ENCODE data around the gene PLAAT4. TPM values are rescaled to one million over a fixed set of nuclear protein-coding genes. Genes with fewer than 3 reads are reported as not detected.
A peak's percentile ranks its signal among the peaks of the same experiment; 100 is the strongest.
"Not testable (repeated sequence)": the region's sequence is repeated elsewhere in the genome, so short reads cannot be mapped to it uniquely, and the experiment has no call there.

Gene PLAAT4
- total RNA-seq, 2 experiments from 2014 or later = 1.3 to 6.8 TPM

DNA sequence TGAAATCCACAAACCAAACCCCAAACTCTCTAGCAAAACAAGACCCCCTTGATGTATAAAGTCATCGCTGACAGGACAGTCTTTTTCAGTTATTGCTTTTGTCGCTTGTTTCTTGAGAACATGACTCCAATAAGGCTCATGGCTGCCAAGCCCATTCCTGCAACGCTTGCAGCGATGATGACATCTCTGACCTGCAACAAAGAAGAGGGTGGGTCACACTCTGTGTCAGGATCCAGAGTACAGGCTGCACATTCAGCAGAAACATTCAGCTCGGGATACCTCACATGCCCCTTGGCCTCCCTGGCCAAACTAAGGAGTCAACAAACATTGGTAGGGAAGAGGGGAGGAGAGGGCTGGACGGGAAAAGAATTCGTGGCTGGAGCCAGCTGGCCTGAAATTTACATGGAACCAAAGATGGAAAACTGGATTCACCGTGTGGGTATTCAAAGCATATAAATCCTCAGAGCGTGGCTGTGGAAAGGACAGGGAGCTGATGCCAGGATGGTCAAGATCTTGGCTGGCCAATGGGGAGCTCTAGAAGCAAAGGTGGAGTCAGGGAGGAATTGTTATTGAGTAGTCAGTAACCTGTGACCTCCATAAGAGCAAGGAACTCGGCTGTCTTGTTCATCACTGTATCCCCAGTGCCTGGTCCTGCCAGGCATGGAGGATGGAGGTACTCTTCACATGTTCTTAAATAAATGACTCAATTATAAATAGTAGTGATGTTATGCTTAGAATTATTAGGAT, 38.4 kb downstream of the PLAAT4 start:
- no peaks in the 10 kb centered on the region for H3K9me2 ChIP-seq (ENCODE audit: insufficient read depth, low read length)
- H3K4me2 ChIP-seq (ENCODE audit: low read length) = peak overlapping the region; percentile 60
- no peaks in the 10 kb centered on the region for H4K20me1 ChIP-seq (ENCODE audit: insufficient read depth, low read length)
- CTCF ChIA-PET (ENCODE audit: unreplicated experiment) = no interaction called here
- no peak for DNase-seq (ENCODE audit: low spot score)
- peak overlapping the region; percentile 42 for H3K4me3 ChIP-seq (ENCODE audit: low read depth, low read length, poor library complexity, severe bottlenecking)
- no peaks in the 10 kb centered on the region for H3K79me2 ChIP-seq (ENCODE audit: insufficient read depth, low read depth, low read length)
- peaks cover 40% of the 10 kb centered on the region for H3K4me1 ChIP-seq (ENCODE audit: insufficient read depth, low read length, poor library complexity, severe bottlenecking)
- intact Hi-C loops (cut with micrococcal nuclease; ENCODE audit: unreplicated experiment) = no loop called here
- TF ChIP-seq, protein P1, sequence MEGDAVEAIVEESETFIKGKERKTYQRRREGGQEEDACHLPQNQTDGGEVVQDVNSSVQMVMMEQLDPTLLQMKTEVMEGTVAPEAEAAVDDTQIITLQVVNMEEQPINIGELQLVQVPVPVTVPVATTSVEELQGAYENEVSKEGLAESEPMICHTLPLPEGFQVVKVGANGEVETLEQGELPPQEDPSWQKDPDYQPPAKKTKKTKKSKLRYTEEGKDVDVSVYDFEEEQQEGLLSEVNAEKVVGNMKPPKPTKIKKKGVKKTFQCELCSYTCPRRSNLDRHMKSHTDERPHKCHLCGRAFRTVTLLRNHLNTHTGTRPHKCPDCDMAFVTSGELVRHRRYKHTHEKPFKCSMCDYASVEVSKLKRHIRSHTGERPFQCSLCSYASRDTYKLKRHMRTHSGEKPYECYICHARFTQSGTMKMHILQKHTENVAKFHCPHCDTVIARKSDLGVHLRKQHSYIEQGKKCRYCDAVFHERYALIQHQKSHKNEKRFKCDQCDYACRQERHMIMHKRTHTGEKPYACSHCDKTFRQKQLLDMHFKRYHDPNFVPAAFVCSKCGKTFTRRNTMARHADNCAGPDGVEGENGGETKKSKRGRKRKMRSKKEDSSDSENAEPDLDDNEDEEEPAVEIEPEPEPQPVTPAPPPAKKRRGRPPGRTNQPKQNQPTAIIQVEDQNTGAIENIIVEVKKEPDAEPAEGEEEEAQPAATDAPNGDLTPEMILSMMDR (conservative IDR thresholded peaks at IDR 0.05; ENCODE audit: low read length) = no peak
- no peak for TF ChIP-seq EZH2phosphoT487 (IDR thresholded peaks at IDR 0.05; ENCODE audit: borderline replicate concordance, low read depth, low read length)
- POLR2A ChIA-PET = interaction anchor here (0.9 kb wide), 1 partner anchor 8 kb away, joined by 3 read pairs; no protein-coding TSS in a partner anchor
- BruUV-seq (replicated peaks) = no TSS peak
- no peak overlapping the region for H3K27ac ChIP-seq (ENCODE audit: low read depth, low read length, poor library complexity, severe bottlenecking)
- peak overlapping the region; percentile 97 for H2AFZ ChIP-seq (ENCODE audit: low read length)
- H3K36me3 ChIP-seq (ENCODE audit: insufficient read depth, low read length) = no peaks in the 10 kb centered on the region
- no peaks in the 10 kb centered on the region for H3K9me3 ChIP-seq (ENCODE audit: low read length)

DNA sequence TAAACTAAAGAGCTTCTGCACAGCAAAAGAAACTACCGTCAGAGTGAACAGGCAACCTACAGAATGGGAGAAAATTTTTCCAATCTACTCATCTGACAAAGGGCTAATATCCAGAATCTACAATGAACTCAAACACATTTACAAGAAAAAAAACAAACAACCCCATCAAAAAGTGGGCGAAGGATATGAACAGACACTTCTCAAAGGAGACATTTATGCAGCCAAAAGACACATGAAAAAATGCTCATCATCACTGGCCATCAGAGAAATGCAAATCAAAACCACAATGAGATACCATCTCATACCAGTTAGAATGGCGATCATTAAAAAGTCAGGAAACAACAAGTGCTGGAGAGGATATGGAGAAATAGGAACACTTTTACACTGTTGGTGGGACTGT, 42.3 kb downstream of the PLAAT4 start:
- H4K20me1 ChIP-seq (ENCODE audit: insufficient read depth, low read length); H3K79me2 ChIP-seq (ENCODE audit: insufficient read depth, low read depth, low read length); H3K4me3 ChIP-seq (ENCODE audit: low read depth, low read length, poor library complexity, severe bottlenecking); H3K9me2 ChIP-seq (ENCODE audit: insufficient read depth, low read length); H3K9me3 ChIP-seq (ENCODE audit: low read length); CTCF ChIA-PET (ENCODE audit: unreplicated experiment); H2AFZ ChIP-seq (ENCODE audit: low read length); H3K27ac ChIP-seq (ENCODE audit: low read depth, low read length, poor library complexity, severe bottlenecking); POLR2A ChIA-PET; H3K4me2 ChIP-seq (ENCODE audit: low read length); intact Hi-C loops (cut with micrococcal nuclease; ENCODE audit: unreplicated experiment); BruUV-seq (replicated peaks); DNase-seq (ENCODE audit: low spot score); H3K36me3 ChIP-seq (ENCODE audit: insufficient read depth, low read length): not testable (repeated sequence)
- H3K4me1 ChIP-seq (ENCODE audit: insufficient read depth, low read length, poor library complexity, severe bottlenecking) = peaks cover 10% of the 10 kb centered on the region

DNA sequence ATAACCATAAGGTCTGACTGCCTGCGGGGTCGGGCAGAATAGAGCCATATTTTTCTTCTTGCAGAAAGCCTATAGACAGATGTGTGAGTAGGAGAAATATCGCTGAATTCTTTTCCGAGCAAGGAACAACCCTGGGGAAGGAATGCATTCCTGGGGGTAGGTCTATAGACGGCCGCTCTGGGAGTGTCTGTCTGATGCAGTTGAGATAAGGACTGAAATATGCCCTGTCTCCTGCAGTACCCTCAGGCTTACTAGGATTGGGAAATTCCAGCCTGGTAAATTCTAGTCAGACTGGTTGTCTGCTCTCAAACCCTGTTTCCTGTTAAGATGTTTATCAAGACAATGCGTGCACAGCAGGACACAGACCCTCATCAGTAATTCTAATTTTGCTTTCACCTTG, 44.6 kb downstream of the PLAAT4 start:
- H3K36me3 ChIP-seq (ENCODE audit: insufficient read depth, low read length); BruUV-seq (replicated peaks); H3K9me2 ChIP-seq (ENCODE audit: insufficient read depth, low read length); POLR2A ChIA-PET; H3K79me2 ChIP-seq (ENCODE audit: insufficient read depth, low read depth, low read length); H3K4me3 ChIP-seq (ENCODE audit: low read depth, low read length, poor library complexity, severe bottlenecking); H3K4me2 ChIP-seq (ENCODE audit: low read length); H3K9me3 ChIP-seq (ENCODE audit: low read length); DNase-seq (ENCODE audit: low spot score); H3K4me1 ChIP-seq (ENCODE audit: insufficient read depth, low read length, poor library complexity, severe bottlenecking); intact Hi-C loops (cut with micrococcal nuclease; ENCODE audit: unreplicated experiment); H2AFZ ChIP-seq (ENCODE audit: low read length); H3K27ac ChIP-seq (ENCODE audit: low read depth, low read length, poor library complexity, severe bottlenecking); H4K20me1 ChIP-seq (ENCODE audit: insufficient read depth, low read length); CTCF ChIA-PET (ENCODE audit: unreplicated experiment): not testable (repeated sequence)

DNA sequence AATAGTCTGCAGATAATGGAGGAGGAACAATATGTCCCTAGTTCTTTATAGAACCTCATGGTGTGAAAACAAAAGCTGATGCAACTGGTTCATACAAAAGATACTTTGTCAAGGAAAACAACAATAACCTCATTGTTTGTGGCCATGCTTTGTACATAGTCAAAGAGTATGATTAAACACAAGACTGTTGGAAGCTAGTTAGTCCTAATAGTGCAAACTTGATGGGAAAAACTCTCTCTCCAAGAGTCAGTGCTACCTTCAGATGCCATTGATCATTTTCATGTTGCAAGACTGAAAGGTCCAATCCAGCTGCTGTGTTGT, 46.7 kb downstream of the PLAAT4 start:
- CTCF ChIA-PET (ENCODE audit: unreplicated experiment) = no interaction called here

More for the DNA sequence above, 46.7 kb downstream of the PLAAT4 start:
- no peak for DNase-seq (ENCODE audit: low spot score)
- Histone ChIP-seq H3K36me3 (ENCODE audit: insufficient read depth, low read length) (no peaks in the 10 kb centered on the region), H4K20me1 (ENCODE audit: insufficient read depth, low read length) (no peaks in the 10 kb centered on the region), H3K9me2 (ENCODE audit: insufficient read depth, low read length) (no peaks in the 10 kb centered on the region), H3K4me3 (ENCODE audit: low read depth, low read length, poor library complexity, severe bottlenecking) (no peak overlapping the region), H3K79me2 (ENCODE audit: insufficient read depth, low read depth, low read length) (no peaks in the 10 kb centered on the region), H2AFZ (ENCODE audit: low read length) (no peak overlapping the region), H3K4me2 (ENCODE audit: low read length) (no peak overlapping the region), H3K4me1 (ENCODE audit: insufficient read depth, low read length, poor library complexity, severe bottlenecking) (no peaks in the 10 kb centered on the region), H3K9me3 (ENCODE audit: low read length) (peaks cover 3% of the 10 kb centered on the region; the same call in 1 of the 2 replicates), H3K27ac (ENCODE audit: low read depth, low read length, poor library complexity, severe bottlenecking) (no peak overlapping the region)
- POLR2A ChIA-PET = interaction anchor here (0.6 kb wide), 1 partner anchor 8 kb away, joined by 3 read pairs; no protein-coding TSS in a partner anchor
- intact Hi-C loops (cut with micrococcal nuclease; ENCODE audit: unreplicated experiment) = no loop called here
- TF ChIP-seq EZH2phosphoT487 (IDR thresholded peaks at IDR 0.05; ENCODE audit: borderline replicate concordance, low read depth, low read length) = no peak
- TF ChIP-seq, protein P1 (conservative IDR thresholded peaks at IDR 0.05; ENCODE audit: low read length) = no peak
- no TSS peak for BruUV-seq (replicated peaks)

Data from OCI-LY7 (cell line).